ENCODE results near the gene BMP6. TPM values are rescaled to one million over a fixed set of nuclear protein-coding genes. Genes with fewer than 3 reads are reported as not detected.
"Not testable (repeated sequence)": the region's sequence is repeated elsewhere in the genome, so short reads cannot be mapped to it uniquely, and the experiment has no call there.

BMP6 gene
- total RNA-seq, 2 donors from 2014 or later: 0.62 to 2.1 TPM

- intact Hi-C loops (cut with DNase I): no loop called here
These were observed 87.8 kb downstream of the BMP6 start for GRCh38 chr6:7813704-7814103.

GRCh38 chr6:7815716-7816115 is 89.8 kb downstream of the BMP6 start:
- no peak overlapping the region for H3K9ac ChIP-seq (ENCODE audit: low read depth in 2 of 2, low read length in 2 of 2)
- DNase-seq: no peak
- no peaks in the 10 kb centered on the region for H3K36me3 ChIP-seq
- intact Hi-C loops (cut with DNase I): no loop called here
- no peak overlapping the region for H3K27ac ChIP-seq
- no peaks in the 10 kb centered on the region for H3K4me1 ChIP-seq
- H3K27me3 ChIP-seq: no peaks in the 10 kb centered on the region
- TF ChIP-seq CTCF (IDR thresholded peaks at IDR 0.05): no peak
- no peak overlapping the region for H3K4me3 ChIP-seq
- no peaks in the 10 kb centered on the region for H3K9me3 ChIP-seq

More at GRCh38 chr6:7813704-7814103, 87.8 kb downstream of the BMP6 start:
- no peak overlapping the region for H3K27ac ChIP-seq
- H3K9ac ChIP-seq (ENCODE audit: low read depth in 2 of 2, low read length in 2 of 2): no peak overlapping the region
- no peaks in the 10 kb centered on the region for H3K9me3 ChIP-seq
- TF ChIP-seq CTCF (IDR thresholded peaks at IDR 0.05): no peak
- no peak overlapping the region for H3K4me3 ChIP-seq
- no peaks in the 10 kb centered on the region for H3K27me3 ChIP-seq
- no peaks in the 10 kb centered on the region for H3K36me3 ChIP-seq
- H3K4me1 ChIP-seq: no peaks in the 10 kb centered on the region
- DNase-seq: no peak

GRCh38 chr6:7817184-7817583 is 91.3 kb downstream of the BMP6 start:
- H3K27ac ChIP-seq; intact Hi-C loops (cut with DNase I); H3K9ac ChIP-seq (ENCODE audit: low read depth in 2 of 2, low read length in 2 of 2); H3K4me3 ChIP-seq; H3K27me3 ChIP-seq; H3K9me3 ChIP-seq; H3K4me1 ChIP-seq; DNase-seq; H3K36me3 ChIP-seq: not testable (repeated sequence)

- Histone ChIP-seq H3K27ac (no peak overlapping the region), H3K4me3 (no peak overlapping the region), H3K9ac (ENCODE audit: low read depth in 2 of 2, low read length in 2 of 2) (no peak overlapping the region), H3K27me3 (no peaks in the 10 kb centered on the region), H3K36me3 (no peaks in the 10 kb centered on the region), H3K4me1 (no peaks in the 10 kb centered on the region), H3K9me3 (no peaks in the 10 kb centered on the region)
- TF ChIP-seq CTCF (IDR thresholded peaks at IDR 0.05): no peak
- intact Hi-C loops (cut with DNase I): no loop called here
- no peak for DNase-seq
These were observed 92.6 kb downstream of the BMP6 start for GRCh38 chr6:7818257-7819214.

GRCh38 chr6:7819431-7820015 is 93.6 kb downstream of the BMP6 start:
- H3K36me3 ChIP-seq: no peaks in the 10 kb centered on the region
- H3K4me1 ChIP-seq: no peaks in the 10 kb centered on the region
- no peak for TF ChIP-seq CTCF (IDR thresholded peaks at IDR 0.05)
- no peaks in the 10 kb centered on the region for H3K27me3 ChIP-seq
- H3K9me3 ChIP-seq: no peaks in the 10 kb centered on the region
- no peak overlapping the region for H3K4me3 ChIP-seq
- intact Hi-C loops (cut with DNase I): no loop called here
- H3K9ac ChIP-seq (ENCODE audit: low read depth in 2 of 2, low read length in 2 of 2): no peak overlapping the region
- DNase-seq: no peak
- no peak overlapping the region for H3K27ac ChIP-seq
